ENCODE data around the gene MGRN1.

GRCh38 chr16:4648917-4649316 is 24.3 kb downstream of the MGRN1 start:
- TF ChIP-seq CTCF (tag by site-specific recombination; IDR thresholded peaks at IDR 0.05) (no peak), MZF1 (tag by site-specific recombination; IDR thresholded peaks at IDR 0.05; ENCODE audit: borderline replicate concordance) (no peak), YY1 (tag by site-specific recombination; IDR thresholded peaks at IDR 0.05) (no peak)
